ENCODE results near the gene AFF2.

GRCh38 chrX:148513661-148514060 lies 13.2 kb downstream of the AFF2 start:
- TF ChIP-seq EP300 (IDR thresholded peaks at IDR 0.05; ENCODE audit: low read depth) (no peak), CTCF (IDR thresholded peaks at IDR 0.05) (no peak), POLR2AphosphoS5 (IDR thresholded peaks at IDR 0.05) (no peak)
